SK-N-MC (cell line): ENCODE measurements around the gene CADPS2.

Experiments used
- EZH2 ChIP-seq: fragments of 200-600 bp; sonication (generic); IDR thresholded peaks from one replicate; pipeline ENCODE4 v1.6.1; 2017; ENCODE audit warnings: antibody characterized with exemption
- POLR2AphosphoS5 ChIP-seq: IDR thresholded peaks from 2 replicates; pipeline ENCODE4 v1.6.1; 2012; ENCODE audit warnings: mild to moderate bottlenecking, low read depth, low read length, borderline replicate concordance

GRCh38 chr7:122468945-122469344 is 417.3 kb downstream of the CADPS2 start:
- TF ChIP-seq EZH2 (no peak), POLR2AphosphoS5 (no peak)
